DOHH2 (cell line): ENCODE measurements around the gene PAOX.

Experiments used
- CTCF ChIP-seq: fragments of 200-600 bp; sonication (generic); IDR thresholded peaks from one replicate; pipeline ENCODE4 v1.5.1; 2014; ENCODE audit warnings: antibody characterized with exemption, mild to moderate bottlenecking, low read depth, low read length; ENCODE audit not compliant: poor library complexity, severe bottlenecking
- EZH2phosphoT487 ChIP-seq: fragments of 200-600 bp; sonication (generic); IDR thresholded peaks from 2 replicates; pipeline ENCODE4 v1.6.1; 2017; ENCODE audit warnings: borderline replicate concordance, mild to moderate bottlenecking, antibody characterized with exemption, low read length, moderate library complexity, mixed read lengths

GRCh38 chr10:133438711-133439273 is 59.7 kb downstream of the PAOX start:
- TF ChIP-seq CTCF (peak; percentile 76), EZH2phosphoT487 (no peak)
